K562 (cell line): ENCODE results near the gene TGFB2. TPM values are rescaled to one million over a fixed set of nuclear protein-coding genes. Genes with fewer than 3 reads are reported as not detected.

Source experiments
- BRF1 ChIP-seq: IDR thresholded peaks from 3 replicates; pipeline ENCODE4 v1.6.1; 2011; ENCODE audit warnings: borderline replicate concordance, mild to moderate bottlenecking; ENCODE audit not compliant: insufficient read length; ENCODE audit errors: extremely low read depth
- CBX5 ChIP-seq: IDR thresholded peaks from 2 replicates; pipeline ENCODE4 v1.6.1; 2014; ENCODE audit warnings: low read depth, borderline replicate concordance
- CREM ChIP-seq: IDR thresholded peaks from 2 replicates; pipeline ENCODE4 v1.6.1; 2014; ENCODE audit warnings: antibody characterized with exemption, low read depth
- FOXK2 ChIP-seq, 2 experiments: fragments of 450-650 bp; IDR thresholded peaks in 1 of 2; conservative IDR thresholded peaks in 1 of 2; 2 replicates each; pipeline ENCODE4 v1.6.1; 2016; ENCODE audit warnings: low read depth in 2 of 2, mild to moderate bottlenecking in 1 of 2
- HLTF ChIP-seq: fragments of 450-650 bp; IDR thresholded peaks from 2 replicates; pipeline ENCODE4 v1.6.1; 2016
- JUNB ChIP-seq: fragments of 450-650 bp; formaldehyde crosslinking; conservative IDR thresholded peaks from 2 replicates; pipeline ENCODE4 v1.4.0; 2020; ENCODE audit warnings: mild to moderate bottlenecking
- KDM5B ChIP-seq: fragments of 200-600 bp; sonication (generic); IDR thresholded peaks from 2 replicates; pipeline ENCODE4 v1.6.1; 2012; ENCODE audit warnings: low read depth, mild to moderate bottlenecking, moderate library complexity, low read length, control low read depth, inconsistent platforms; ENCODE audit not compliant: insufficient replicate concordance
- MBD2 ChIP-seq: sonication (generic); IDR thresholded peaks from 2 replicates; pipeline ENCODE4 v1.6.1; 2016; ENCODE audit warnings: low read depth, borderline replicate concordance
- MYNN ChIP-seq, 2 experiments: sonication (generic); formaldehyde crosslinking in 1 of 2; IDR thresholded peaks; 2 replicates each; pipeline versions ENCODE4 v1.5.0 to v1.6.1; 2016 to 2020; ENCODE audit warnings: antibody characterized with exemption in 1 of 2, missing genetic modification reagents in 1 of 2
- PHB ChIP-seq: fragments of 250-450 bp; sonication (Bioruptor Pico); IDR thresholded peaks from 2 replicates; pipeline ENCODE4 v1.5.0; 2021
- POU5F1 ChIP-seq: fragments of 150-350 bp; IDR thresholded peaks from 2 replicates; pipeline ENCODE4 v1.6.1; 2014; ENCODE audit warnings: borderline replicate concordance, low read length, low read depth, mild to moderate bottlenecking; ENCODE audit not compliant: partially characterized antibody
- RNF2 ChIP-seq: sonication (generic); IDR thresholded peaks from 2 replicates; pipeline ENCODE4 v1.6.1; 2016
- SMARCA5 ChIP-seq: fragments of 450-650 bp; IDR thresholded peaks from 2 replicates; pipeline ENCODE4 v1.6.1; 2016
- SMARCE1 ChIP-seq: fragments of 450-650 bp; IDR thresholded peaks from 2 replicates; pipeline ENCODE4 v1.7.1; 2016; ENCODE audit warnings: mild to moderate bottlenecking
- SREBF1 ChIP-seq: fragments of 150-350 bp; IDR thresholded peaks from 2 replicates; pipeline ENCODE4 v1.6.1; 2014; ENCODE audit warnings: antibody characterized with exemption, low read depth, low read length, borderline replicate concordance
- TCF7L2 ChIP-seq: fragments of 150-350 bp; IDR thresholded peaks from 2 replicates; pipeline ENCODE4 v1.6.1; 2016; ENCODE audit warnings: low read depth, mild to moderate bottlenecking, low read length, moderate library complexity
- USF1 ChIP-seq: sonication (generic); formaldehyde crosslinking; IDR thresholded peaks from 2 replicates; pipeline ENCODE4 v1.9.0; 2022; ENCODE audit warnings: mild to moderate bottlenecking, missing genetic modification reagents
- ZNF197 ChIP-seq: fragments of 200-800 bp; sonication (Bioruptor generic); IDR thresholded peaks from 2 replicates; pipeline ENCODE4 v1.6.1; 2016; ENCODE audit warnings: low read depth, missing genetic modification characterization, missing compliant biosample characterization
- ZNF217 ChIP-seq: sonication (generic); formaldehyde crosslinking; IDR thresholded peaks from 2 replicates; pipeline ENCODE4 v1.8.0; 2022; ENCODE audit warnings: mild to moderate bottlenecking, missing genetic modification reagents
- ZNF277 ChIP-seq: fragments of 250-450 bp; sonication (Bioruptor Pico); IDR thresholded peaks from 2 replicates; pipeline ENCODE4 v1.8.0; 2022; ENCODE audit warnings: inconsistent platforms, mild to moderate bottlenecking, moderate library complexity, borderline replicate concordance
- ZNF551 ChIP-seq: fragments of 250-450 bp; sonication (Bioruptor Pico); IDR thresholded peaks from 2 replicates; pipeline ENCODE4 v1.5.0; 2021; ENCODE audit warnings: mild to moderate bottlenecking, moderate library complexity
- ZNF695 ChIP-seq: fragments of 450-650 bp; formaldehyde crosslinking; IDR thresholded peaks from 2 replicates; pipeline ENCODE4 v1.4.0; 2020; ENCODE audit warnings: mild to moderate bottlenecking, moderate library complexity
- ZZZ3 ChIP-seq: fragments of 450-650 bp; IDR thresholded peaks from 2 replicates; pipeline ENCODE4 v1.6.1; 2016; ENCODE audit warnings: antibody characterized with exemption, mild to moderate bottlenecking, moderate library complexity
- polyA plus RNA-seq, 8 experiments: library from polyadenylated mRNA; depleted of rRNA in 4 of 8; stranded (reverse) in 5 of 8; unstranded in 3 of 8; fragments of >200 nt; fragmentation: Nextera tagmentation in 2 of 8; fragmentation: Illumina TruSeq in 1 of 8; extraction: Ambion mirVana in 2 of 8; extraction: Trizol in 1 of 8; gene quantifications; 2 replicates each; pipeline versions ENCODE4 v1.2.1 to v1.2.3, GENCODE V29; 2011 to 2014; ENCODE audit warnings: inconsistent platforms in 1 of 8, missing spikeins in 1 of 8
- total RNA-seq, 7 experiments: library from RNA; depleted of rRNA in 6 of 7; stranded (reverse); fragments of >200 nt in 6 of 7; fragmentation: Illumina TruSeq in 2 of 7; extraction: Trizol in 2 of 7; gene quantifications; 2 replicates each; pipeline versions ENCODE4 v1.2.1 to v1.2.3, GENCODE V29; 2011 to 2021; ENCODE audit warnings: low replicate concordance in 1 of 7
- TF ChIP-seq, protein P1 (sequence below): fragments of 450-650 bp; IDR thresholded peaks from one replicate; pipeline ENCODE4 v1.6.1; 2018; ENCODE audit warnings: mild to moderate bottlenecking, moderate library complexity; ENCODE audit not compliant: partially characterized antibody
- TF ChIP-seq, protein P2 (sequence below): conservative IDR thresholded peaks from 2 replicates; pipeline ENCODE4 v1.6.1; 2011; ENCODE audit warnings: low read depth, mild to moderate bottlenecking, low read length; ENCODE audit not compliant: control insufficient read depth

TGFB2 gene
- total and polyA plus RNA-seq, 9 of the 15 experiments (the other 6 are each of a cell fraction or from before 2014, with no cell fraction given): 0.03 to 0.41 (median 0.11) TPM; not detected in 3

- TF ChIP-seq, protein P1, sequence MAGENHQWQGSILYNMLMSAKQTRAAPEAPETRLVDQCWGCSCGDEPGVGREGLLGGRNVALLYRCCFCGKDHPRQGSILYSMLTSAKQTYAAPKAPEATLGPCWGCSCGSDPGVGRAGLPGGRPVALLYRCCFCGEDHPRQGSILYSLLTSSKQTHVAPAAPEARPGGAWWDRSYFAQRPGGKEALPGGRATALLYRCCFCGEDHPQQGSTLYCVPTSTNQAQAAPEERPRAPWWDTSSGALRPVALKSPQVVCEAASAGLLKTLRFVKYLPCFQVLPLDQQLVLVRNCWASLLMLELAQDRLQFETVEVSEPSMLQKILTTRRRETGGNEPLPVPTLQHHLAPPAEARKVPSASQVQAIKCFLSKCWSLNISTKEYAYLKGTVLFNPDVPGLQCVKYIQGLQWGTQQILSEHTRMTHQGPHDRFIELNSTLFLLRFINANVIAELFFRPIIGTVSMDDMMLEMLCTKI: no peak
- TF ChIP-seq SMARCA5 (no peak), BRF1 (no peak), SREBF1 (no peak), FOXK2 (conservative IDR thresholded peaks at IDR 0.05 in 1 of 2, IDR thresholded peaks at IDR 0.05 in 1 of 2; ENCODE audit: low read depth in 2 of 2) (peak in 1 of 2 experiments; percentile 23; a peak in 1 of 4 replicates), TCF7L2 (no peak), HLTF (no peak), ZNF277 (no peak), PHB (CRISPR knock-in tag) (no peak), MYNN (IDR thresholded peaks at IDR 0.05) (no peak), MYNN (CRISPR knock-in tag; IDR thresholded peaks at IDR 0.05) (no peak), CREM (peak; percentile 45), ZNF695 (CRISPR knock-in tag) (no peak), ZNF197 (CRISPR knock-in tag) (no peak), MBD2 (no peak), ZZZ3 (no peak), ZNF551 (CRISPR knock-in tag) (no peak), KDM5B (no peak), ZNF217 (CRISPR knock-in tag) (no peak), SMARCE1 (0 out of 2 replicates have a peak, but pooled peaks have one; percentile 74), RNF2 (peak; percentile 22; the same call in 1 of the 2 replicates), JUNB (CRISPR knock-in tag) (no peak), POU5F1 (no peak), CBX5 (no peak), USF1 (CRISPR knock-in tag) (peak; percentile 39; the same call in 1 of the 2 replicates)
- TF ChIP-seq, protein P2, sequence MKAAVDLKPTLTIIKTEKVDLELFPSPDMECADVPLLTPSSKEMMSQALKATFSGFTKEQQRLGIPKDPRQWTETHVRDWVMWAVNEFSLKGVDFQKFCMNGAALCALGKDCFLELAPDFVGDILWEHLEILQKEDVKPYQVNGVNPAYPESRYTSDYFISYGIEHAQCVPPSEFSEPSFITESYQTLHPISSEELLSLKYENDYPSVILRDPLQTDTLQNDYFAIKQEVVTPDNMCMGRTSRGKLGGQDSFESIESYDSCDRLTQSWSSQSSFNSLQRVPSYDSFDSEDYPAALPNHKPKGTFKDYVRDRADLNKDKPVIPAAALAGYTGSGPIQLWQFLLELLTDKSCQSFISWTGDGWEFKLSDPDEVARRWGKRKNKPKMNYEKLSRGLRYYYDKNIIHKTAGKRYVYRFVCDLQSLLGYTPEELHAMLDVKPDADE: no peak
Measured at GRCh38 chr1:218344814-218345672, at the start of gene TGFB2 (continued).
